Measurements from ENCODE around the gene MED22.
A peak's percentile ranks its signal among the peaks of the same experiment; 100 is the strongest.

The MED22 gene

DNA sequence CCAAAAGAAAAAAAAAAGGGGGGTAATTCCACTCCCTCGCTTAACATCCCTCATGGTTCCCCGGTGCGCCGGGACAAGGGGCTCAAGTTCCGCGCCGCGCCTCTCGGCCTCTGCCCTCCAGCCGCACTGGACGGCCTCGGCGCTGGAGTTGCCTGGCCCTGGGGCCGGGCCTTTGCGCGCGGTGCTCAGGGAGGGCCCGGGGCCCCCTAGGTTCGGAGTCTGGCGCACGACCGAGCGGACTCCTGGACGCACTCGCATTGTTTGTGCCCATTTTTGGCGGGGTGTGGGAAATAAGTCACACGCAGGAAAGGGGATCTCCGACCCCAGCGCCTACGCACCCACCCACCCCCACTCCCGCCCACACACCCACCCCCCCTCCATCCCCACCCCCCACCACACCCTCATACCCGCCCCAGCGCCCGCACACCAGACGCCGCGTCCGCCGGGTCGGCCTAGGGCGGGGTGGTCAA is 381 bp downstream of the MED22 start (continued):
- TF ChIP-seq, protein P1, sequence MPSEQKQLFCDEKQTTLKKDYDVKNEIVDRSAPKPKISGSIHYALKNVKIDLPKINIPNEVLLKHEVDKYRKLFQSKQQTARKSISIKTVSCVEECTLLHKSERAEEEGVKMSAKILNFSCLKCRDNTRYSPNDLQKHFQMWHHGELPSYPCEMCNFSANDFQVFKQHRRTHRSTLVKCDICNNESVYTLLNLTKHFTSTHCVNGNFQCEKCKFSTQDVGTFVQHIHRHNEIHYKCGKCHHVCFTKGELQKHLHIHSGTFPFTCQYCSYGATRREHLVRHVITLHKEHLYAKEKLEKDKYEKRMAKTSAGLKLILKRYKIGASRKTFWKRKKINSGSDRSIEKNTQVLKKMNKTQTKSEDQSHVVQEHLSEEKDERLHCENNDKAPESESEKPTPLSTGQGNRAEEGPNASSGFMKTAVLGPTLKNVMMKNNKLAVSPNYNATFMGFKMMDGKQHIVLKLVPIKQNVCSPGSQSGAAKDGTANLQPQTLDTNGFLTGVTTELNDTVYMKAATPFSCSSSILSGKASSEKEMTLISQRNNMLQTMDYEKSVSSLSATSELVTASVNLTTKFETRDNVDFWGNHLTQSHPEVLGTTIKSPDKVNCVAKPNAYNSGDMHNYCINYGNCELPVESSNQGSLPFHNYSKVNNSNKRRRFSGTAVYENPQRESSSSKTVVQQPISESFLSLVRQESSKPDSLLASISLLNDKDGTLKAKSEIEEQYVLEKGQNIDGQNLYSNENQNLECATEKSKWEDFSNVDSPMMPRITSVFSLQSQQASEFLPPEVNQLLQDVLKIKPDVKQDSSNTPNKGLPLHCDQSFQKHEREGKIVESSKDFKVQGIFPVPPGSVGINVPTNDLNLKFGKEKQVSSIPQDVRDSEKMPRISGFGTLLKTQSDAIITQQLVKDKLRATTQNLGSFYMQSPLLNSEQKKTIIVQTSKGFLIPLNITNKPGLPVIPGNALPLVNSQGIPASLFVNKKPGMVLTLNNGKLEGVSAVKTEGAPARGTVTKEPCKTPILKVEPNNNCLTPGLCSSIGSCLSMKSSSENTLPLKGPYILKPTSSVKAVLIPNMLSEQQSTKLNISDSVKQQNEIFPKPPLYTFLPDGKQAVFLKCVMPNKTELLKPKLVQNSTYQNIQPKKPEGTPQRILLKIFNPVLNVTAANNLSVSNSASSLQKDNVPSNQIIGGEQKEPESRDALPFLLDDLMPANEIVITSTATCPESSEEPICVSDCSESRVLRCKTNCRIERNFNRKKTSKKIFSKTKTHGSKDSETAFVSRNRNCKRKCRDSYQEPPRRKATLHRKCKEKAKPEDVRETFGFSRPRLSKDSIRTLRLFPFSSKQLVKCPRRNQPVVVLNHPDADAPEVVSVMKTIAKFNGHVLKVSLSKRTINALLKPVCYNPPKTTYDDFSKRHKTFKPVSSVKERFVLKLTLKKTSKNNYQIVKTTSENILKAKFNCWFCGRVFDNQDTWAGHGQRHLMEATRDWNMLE (tag by site-specific recombination; conservative IDR thresholded peaks at IDR 0.05; ENCODE audit: low read depth), result no peak
- TF ChIP-seq, protein P2, sequence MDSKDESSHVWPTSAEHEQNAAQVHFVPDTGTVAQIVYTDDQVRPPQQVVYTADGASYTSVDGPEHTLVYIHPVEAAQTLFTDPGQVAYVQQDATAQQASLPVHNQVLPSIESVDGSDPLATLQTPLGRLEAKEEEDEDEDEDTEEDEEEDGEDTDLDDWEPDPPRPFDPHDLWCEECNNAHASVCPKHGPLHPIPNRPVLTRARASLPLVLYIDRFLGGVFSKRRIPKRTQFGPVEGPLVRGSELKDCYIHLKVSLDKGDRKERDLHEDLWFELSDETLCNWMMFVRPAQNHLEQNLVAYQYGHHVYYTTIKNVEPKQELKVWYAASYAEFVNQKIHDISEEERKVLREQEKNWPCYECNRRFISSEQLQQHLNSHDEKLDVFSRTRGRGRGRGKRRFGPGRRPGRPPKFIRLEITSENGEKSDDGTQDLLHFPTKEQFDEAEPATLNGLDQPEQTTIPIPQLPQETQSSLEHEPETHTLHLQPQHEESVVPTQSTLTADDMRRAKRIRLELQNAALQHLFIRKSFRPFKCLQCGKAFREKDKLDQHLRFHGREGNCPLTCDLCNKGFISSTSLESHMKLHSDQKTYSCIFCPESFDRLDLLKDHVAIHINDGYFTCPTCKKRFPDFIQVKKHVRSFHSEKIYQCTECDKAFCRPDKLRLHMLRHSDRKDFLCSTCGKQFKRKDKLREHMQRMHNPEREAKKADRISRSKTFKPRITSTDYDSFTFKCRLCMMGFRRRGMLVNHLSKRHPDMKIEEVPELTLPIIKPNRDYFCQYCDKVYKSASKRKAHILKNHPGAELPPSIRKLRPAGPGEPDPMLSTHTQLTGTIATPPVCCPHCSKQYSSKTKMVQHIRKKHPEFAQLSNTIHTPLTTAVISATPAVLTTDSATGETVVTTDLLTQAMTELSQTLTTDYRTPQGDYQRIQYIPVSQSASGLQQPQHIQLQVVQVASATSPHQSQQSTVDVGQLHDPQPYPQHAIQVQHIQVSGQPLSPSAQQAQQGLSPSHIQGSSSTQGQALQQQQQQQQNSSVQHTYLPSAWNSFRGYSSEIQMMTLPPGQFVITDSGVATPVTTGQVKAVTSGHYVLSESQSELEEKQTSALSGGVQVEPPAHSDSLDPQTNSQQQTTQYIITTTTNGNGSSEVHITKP (tag by site-specific recombination; IDR thresholded peaks at IDR 0.05), result peak; percentile 76
- peak; percentile 0; the same call in 1 of the 2 replicates for TF ChIP-seq GLIS1 (tag by site-specific recombination; IDR thresholded peaks at IDR 0.05)
- no peak for TF ChIP-seq ZNF624 (tag by site-specific recombination; IDR thresholded peaks at IDR 0.05)
- 0 out of 2 replicates have a peak, but pooled peaks have one; percentile 60 for TF ChIP-seq ZNF561 (tag by site-specific recombination; IDR thresholded peaks at IDR 0.05; ENCODE audit: borderline replicate concordance)
- TF ChIP-seq ZNF157 (tag by site-specific recombination; IDR thresholded peaks at IDR 0.05), result 0 out of 2 replicates have a peak, but pooled peaks have one; percentile 23
- TF ChIP-seq KLF10 (tag by site-specific recombination; IDR thresholded peaks at IDR 0.05), result no peak; the same call in 1 of the 2 replicates
- TF ChIP-seq GLIS2 (tag by site-specific recombination; IDR thresholded peaks at IDR 0.05), result peak; percentile 73
- TF ChIP-seq, protein P3, sequence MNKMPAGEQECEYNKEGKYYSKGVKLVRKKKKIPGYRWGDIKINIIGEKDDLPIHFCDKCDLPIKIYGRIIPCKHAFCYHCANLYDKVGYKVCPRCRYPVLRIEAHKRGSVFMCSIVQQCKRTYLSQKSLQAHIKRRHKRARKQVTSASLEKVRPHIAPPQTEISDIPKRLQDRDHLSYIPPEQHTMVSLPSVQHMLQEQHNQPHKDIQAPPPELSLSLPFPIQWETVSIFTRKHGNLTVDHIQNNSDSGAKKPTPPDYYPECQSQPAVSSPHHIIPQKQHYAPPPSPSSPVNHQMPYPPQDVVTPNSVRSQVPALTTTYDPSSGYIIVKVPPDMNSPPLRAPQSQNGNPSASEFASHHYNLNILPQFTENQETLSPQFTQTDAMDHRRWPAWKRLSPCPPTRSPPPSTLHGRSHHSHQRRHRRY (tag by site-specific recombination; IDR thresholded peaks at IDR 0.05), result no peak

DNA sequence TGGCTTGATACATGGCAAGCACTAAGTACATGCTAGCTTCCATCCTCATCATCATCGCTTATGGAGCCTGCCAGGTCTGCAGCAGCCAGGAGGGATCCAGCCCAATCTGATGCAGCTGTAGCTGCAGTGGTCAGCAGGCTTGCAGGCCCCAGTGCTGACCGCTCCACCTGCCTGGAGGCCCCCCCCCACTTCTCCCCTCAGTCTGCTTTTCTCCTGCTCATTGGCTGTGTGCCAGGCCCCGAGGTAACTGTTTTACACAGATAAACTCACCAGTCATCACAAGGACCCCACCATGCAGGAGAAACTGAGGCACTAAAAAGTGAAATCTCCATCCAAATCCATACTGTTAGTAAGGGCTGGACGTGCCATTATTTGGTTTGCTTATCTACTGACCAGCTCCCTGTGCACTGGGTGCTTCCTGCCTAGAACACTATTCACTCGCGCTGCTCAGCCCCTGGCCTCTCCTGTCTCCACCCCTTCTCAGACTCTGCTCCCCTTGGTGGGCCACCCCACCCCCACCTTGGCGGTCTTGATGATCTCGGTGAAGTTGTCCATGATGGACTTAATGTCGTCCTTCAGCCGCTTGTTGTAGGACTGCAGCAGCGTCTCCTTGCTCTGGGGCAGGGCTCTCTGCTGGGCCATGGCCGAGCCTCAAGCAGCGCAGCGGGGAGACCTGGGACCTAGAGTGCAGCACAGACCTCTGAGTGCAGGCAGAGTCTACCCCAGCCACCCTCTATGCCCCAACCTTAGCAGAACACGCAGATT is 1.7 kb downstream of the MED22 start:
- Histone ChIP-seq H3K9me3 (ENCODE audit: control insufficient read depth, insufficient read depth, low read depth, low read length) (no peaks in the 10 kb centered on the region), H3K4me3 (ENCODE audit: low read depth, low read length) (peak overlapping the region; percentile 91), H3K27ac (ENCODE audit: extremely low read depth, low read depth, low read length) (no peak overlapping the region; the same call in 1 of the 2 replicates), H3K36me3 (ENCODE audit: control insufficient read depth in 2 of 2, insufficient read depth in 1 of 2, low read length in 2 of 2) (peaks cover 9 to 82% of the 10 kb centered on the region in 2 experiments), H3K4me1 (ENCODE audit: control insufficient read depth, insufficient read depth, low read length) (no peaks in the 10 kb centered on the region)
- ChIA-PET POLR2A (interaction anchor here (0.6 to 6.0 kb wide), 6 partner anchors 11 to 316 kb away, joined by 3 to 89 read pairs (median 4); partner anchors contain the start of genes CACFD1, GTF3C5, SURF1 and SURF2), CTCF (interaction anchor here (1.2 to 2.1 kb wide), 2 partner anchors 16 to 57 kb away, joined by 5 to 12 read pairs; no protein-coding TSS in a partner anchor)
- TF ChIP-seq, protein P4, sequence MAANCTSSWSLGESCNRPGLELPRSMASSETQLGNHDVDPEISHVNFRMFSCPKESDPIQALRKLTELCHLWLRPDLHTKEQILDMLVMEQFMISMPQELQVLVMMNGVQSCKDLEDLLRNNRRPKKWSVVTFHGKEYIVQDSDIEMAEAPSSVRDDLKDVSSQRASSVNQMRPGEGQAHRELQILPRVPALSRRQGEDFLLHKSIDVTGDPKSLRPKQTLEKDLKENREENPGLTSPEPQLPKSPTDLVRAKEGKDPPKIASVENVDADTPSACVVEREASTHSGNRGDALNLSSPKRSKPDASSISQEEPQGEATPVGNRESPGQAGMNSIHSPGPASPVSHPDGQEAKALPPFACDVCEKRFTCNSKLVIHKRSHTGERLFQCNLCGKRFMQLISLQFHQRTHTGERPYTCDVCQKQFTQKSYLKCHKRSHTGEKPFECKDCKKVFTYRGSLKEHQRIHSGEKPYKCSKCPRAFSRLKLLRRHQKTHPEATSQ (tag by site-specific recombination; IDR thresholded peaks at IDR 0.05), result no peak
- TF ChIP-seq, protein P5, sequence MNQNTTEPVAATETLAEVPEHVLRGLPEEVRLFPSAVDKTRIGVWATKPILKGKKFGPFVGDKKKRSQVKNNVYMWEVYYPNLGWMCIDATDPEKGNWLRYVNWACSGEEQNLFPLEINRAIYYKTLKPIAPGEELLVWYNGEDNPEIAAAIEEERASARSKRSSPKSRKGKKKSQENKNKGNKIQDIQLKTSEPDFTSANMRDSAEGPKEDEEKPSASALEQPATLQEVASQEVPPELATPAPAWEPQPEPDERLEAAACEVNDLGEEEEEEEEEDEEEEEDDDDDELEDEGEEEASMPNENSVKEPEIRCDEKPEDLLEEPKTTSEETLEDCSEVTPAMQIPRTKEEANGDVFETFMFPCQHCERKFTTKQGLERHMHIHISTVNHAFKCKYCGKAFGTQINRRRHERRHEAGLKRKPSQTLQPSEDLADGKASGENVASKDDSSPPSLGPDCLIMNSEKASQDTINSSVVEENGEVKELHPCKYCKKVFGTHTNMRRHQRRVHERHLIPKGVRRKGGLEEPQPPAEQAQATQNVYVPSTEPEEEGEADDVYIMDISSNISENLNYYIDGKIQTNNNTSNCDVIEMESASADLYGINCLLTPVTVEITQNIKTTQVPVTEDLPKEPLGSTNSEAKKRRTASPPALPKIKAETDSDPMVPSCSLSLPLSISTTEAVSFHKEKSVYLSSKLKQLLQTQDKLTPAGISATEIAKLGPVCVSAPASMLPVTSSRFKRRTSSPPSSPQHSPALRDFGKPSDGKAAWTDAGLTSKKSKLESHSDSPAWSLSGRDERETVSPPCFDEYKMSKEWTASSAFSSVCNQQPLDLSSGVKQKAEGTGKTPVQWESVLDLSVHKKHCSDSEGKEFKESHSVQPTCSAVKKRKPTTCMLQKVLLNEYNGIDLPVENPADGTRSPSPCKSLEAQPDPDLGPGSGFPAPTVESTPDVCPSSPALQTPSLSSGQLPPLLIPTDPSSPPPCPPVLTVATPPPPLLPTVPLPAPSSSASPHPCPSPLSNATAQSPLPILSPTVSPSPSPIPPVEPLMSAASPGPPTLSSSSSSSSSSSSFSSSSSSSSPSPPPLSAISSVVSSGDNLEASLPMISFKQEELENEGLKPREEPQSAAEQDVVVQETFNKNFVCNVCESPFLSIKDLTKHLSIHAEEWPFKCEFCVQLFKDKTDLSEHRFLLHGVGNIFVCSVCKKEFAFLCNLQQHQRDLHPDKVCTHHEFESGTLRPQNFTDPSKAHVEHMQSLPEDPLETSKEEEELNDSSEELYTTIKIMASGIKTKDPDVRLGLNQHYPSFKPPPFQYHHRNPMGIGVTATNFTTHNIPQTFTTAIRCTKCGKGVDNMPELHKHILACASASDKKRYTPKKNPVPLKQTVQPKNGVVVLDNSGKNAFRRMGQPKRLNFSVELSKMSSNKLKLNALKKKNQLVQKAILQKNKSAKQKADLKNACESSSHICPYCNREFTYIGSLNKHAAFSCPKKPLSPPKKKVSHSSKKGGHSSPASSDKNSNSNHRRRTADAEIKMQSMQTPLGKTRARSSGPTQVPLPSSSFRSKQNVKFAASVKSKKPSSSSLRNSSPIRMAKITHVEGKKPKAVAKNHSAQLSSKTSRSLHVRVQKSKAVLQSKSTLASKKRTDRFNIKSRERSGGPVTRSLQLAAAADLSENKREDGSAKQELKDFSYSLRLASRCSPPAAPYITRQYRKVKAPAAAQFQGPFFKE (tag by site-specific recombination; IDR thresholded peaks at IDR 0.05; ENCODE audit: borderline replicate concordance), result no peak
- TF ChIP-seq ZNF555 (tag by site-specific recombination; conservative IDR thresholded peaks at IDR 0.05), result no peak
- TF ChIP-seq, protein P6, sequence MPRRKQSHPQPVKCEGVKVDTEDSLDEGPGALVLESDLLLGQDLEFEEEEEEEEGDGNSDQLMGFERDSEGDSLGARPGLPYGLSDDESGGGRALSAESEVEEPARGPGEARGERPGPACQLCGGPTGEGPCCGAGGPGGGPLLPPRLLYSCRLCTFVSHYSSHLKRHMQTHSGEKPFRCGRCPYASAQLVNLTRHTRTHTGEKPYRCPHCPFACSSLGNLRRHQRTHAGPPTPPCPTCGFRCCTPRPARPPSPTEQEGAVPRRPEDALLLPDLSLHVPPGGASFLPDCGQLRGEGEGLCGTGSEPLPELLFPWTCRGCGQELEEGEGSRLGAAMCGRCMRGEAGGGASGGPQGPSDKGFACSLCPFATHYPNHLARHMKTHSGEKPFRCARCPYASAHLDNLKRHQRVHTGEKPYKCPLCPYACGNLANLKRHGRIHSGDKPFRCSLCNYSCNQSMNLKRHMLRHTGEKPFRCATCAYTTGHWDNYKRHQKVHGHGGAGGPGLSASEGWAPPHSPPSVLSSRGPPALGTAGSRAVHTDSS (tag by site-specific recombination; IDR thresholded peaks at IDR 0.05), result peak; percentile 37; the same call in 1 of the 2 replicates
- no peak for TF ChIP-seq ZNF10 (tag by site-specific recombination; IDR thresholded peaks at IDR 0.05)

All from HEK293 (cell line).